ENCODE results near the gene CPA5. TPM values are rescaled to one million over a fixed set of nuclear protein-coding genes. Genes with fewer than 3 reads are reported as not detected.

The CPA5 gene
- total and polyA plus RNA-seq, 2 of the 8 experiments (the other 6 are each of a cell fraction or from before 2014, with no cell fraction given) = 0.12 TPM; not detected in 1

- H3K4me3 ChIP-seq (ENCODE audit: extremely low read depth in 1 of 4, insufficient read depth in 2 of 4, low read depth in 3 of 4, low read length in 4 of 4) = no peak overlapping the region
- H4K91ac ChIP-seq (replicated peaks; ENCODE audit: insufficient read length, low read length) = no peak overlapping the region
- no peak overlapping the region for H3K9ac ChIP-seq (replicated peaks in 1 of 4; ENCODE audit: extremely low read depth in 1 of 4, low read depth in 3 of 4, low read length in 3 of 4)
- H3K4me1 ChIP-seq (replicated peaks in 1 of 4; ENCODE audit: control insufficient read depth in 3 of 4, insufficient read depth in 4 of 4, low read length in 3 of 4) = peaks cover 0 to 2% (median 0%) of the 10 kb centered on the region in 4 experiments; a peak in 2 of 7 replicates
- no peaks in the 10 kb centered on the region for H3K9me3 ChIP-seq (ENCODE audit: insufficient read depth in 2 of 2, low read depth in 1 of 2, low read length in 1 of 2)
- POLR2A ChIA-PET (ENCODE audit: partially characterized antibody) = no interaction called here
- H2BK120ac ChIP-seq (replicated peaks; ENCODE audit: low read depth, low read length) = no peak overlapping the region
- no peak overlapping the region for H3K27ac ChIP-seq (ENCODE audit: low read depth, low read length)
- no peak overlapping the region for H2BK15ac ChIP-seq (ENCODE audit: low read length)
- no peaks in the 10 kb centered on the region for H3K27me3 ChIP-seq (replicated peaks in 1 of 4; ENCODE audit: control insufficient read depth in 3 of 4, extremely low read depth in 1 of 4, insufficient read depth in 3 of 4, low read length in 3 of 4)
- H3K14ac ChIP-seq (ENCODE audit: insufficient read length) = no peak overlapping the region
- no peak for FAIRE-seq
- H3K36me3 ChIP-seq (ENCODE audit: control insufficient read depth in 2 of 4, insufficient read depth in 4 of 4, low read length in 3 of 4) = no peaks in the 10 kb centered on the region
- no peaks in the 10 kb centered on the region for H4K20me1 ChIP-seq (replicated peaks in 1 of 2; ENCODE audit: control insufficient read depth in 1 of 2, insufficient read depth in 2 of 2, low read length in 2 of 2)
- H3K79me1 ChIP-seq (ENCODE audit: low read depth, low read length) = no peaks in the 10 kb centered on the region
- no peak overlapping the region for H2BK12ac ChIP-seq (ENCODE audit: low read depth, low read length)
- H4K5ac ChIP-seq (ENCODE audit: insufficient read length, low read depth, low read length) = no peak overlapping the region
- H3K56ac ChIP-seq (replicated peaks; ENCODE audit: insufficient read length, low read depth, low read length) = no peak overlapping the region
- H3K18ac ChIP-seq (ENCODE audit: extremely low read depth, low read length) = no peak overlapping the region
- H3K23ac ChIP-seq (ENCODE audit: insufficient read length) = no peak overlapping the region
- WGBS, 2 experiments (ENCODE audit: extremely low coverage in 1 of 2, insufficient coverage in 1 of 2, insufficient read length in 1 of 2, insufficient replicate concordance in 2 of 2, low coverage in 1 of 2, low lambda C conversion rate in 2 of 2, missing lambda C conversion rate in 1 of 2) = 77% methylated on average over 7 of the region's 7 CpGs; no CpG with 5 or more reads in 1 of the 2 experiments
- H4K8ac ChIP-seq (ENCODE audit: extremely low read depth, insufficient read depth, low read length) = no peak overlapping the region
- H2BK20ac ChIP-seq (ENCODE audit: low read length) = no peak overlapping the region
- no peaks in the 10 kb centered on the region for H3K23me2 ChIP-seq (ENCODE audit: low read depth, low read length)
- no peak overlapping the region for H3K4ac ChIP-seq (replicated peaks; ENCODE audit: insufficient read length, low read depth, low read length)
- CTCF ChIA-PET (ENCODE audit: partially characterized antibody) = interaction anchor here (0.7 to 1.3 kb wide), 2 partner anchors 10 to 100 kb away, joined by 3 to 5 read pairs; no protein-coding TSS in a partner anchor
- DNase-seq (ENCODE audit: low read depth in 1 of 2, low spot score in 2 of 2) = no peak
- no peak overlapping the region for H3K4me2 ChIP-seq (ENCODE audit: insufficient read depth in 1 of 2, low read depth in 2 of 2, low read length in 2 of 2)
- no peak overlapping the region for H2AFZ ChIP-seq (ENCODE audit: low read length)
- no peak overlapping the region for H2AK5ac ChIP-seq (ENCODE audit: low read depth, low read length)
- no peaks in the 10 kb centered on the region for H3K79me2 ChIP-seq (ENCODE audit: control insufficient read depth in 1 of 2, insufficient read depth in 2 of 2, low read length in 2 of 2)
- no peak overlapping the region for H2BK5ac ChIP-seq (ENCODE audit: low read depth, low read length)
- TF ChIP-seq, protein P1, sequence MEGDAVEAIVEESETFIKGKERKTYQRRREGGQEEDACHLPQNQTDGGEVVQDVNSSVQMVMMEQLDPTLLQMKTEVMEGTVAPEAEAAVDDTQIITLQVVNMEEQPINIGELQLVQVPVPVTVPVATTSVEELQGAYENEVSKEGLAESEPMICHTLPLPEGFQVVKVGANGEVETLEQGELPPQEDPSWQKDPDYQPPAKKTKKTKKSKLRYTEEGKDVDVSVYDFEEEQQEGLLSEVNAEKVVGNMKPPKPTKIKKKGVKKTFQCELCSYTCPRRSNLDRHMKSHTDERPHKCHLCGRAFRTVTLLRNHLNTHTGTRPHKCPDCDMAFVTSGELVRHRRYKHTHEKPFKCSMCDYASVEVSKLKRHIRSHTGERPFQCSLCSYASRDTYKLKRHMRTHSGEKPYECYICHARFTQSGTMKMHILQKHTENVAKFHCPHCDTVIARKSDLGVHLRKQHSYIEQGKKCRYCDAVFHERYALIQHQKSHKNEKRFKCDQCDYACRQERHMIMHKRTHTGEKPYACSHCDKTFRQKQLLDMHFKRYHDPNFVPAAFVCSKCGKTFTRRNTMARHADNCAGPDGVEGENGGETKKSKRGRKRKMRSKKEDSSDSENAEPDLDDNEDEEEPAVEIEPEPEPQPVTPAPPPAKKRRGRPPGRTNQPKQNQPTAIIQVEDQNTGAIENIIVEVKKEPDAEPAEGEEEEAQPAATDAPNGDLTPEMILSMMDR (IDR thresholded peaks at IDR 0.05; ENCODE audit: control extremely low read depth in 1 of 3, insufficient read depth in 1 of 3, low read depth in 1 of 3, low read length in 3 of 3) = peak in 1 of 3 experiments; percentile 4; a peak in 1 of 4 replicates
- TF ChIP-seq CHD2 (IDR thresholded peaks at IDR 0.05; ENCODE audit: low read length) = no peak
- no peak for TF ChIP-seq POLR2A (IDR thresholded peaks at IDR 0.05; ENCODE audit: control extremely low read depth in 1 of 2, low read depth in 2 of 2, low read length in 2 of 2)
- no peak for TF ChIP-seq POU5F1 (IDR thresholded peaks at IDR 0.05; ENCODE audit: low read depth, low read length)
- TF ChIP-seq BRCA1 (IDR thresholded peaks at IDR 0.05; ENCODE audit: low read depth, low read length) = no peak
- TF ChIP-seq TCF12 (IDR thresholded peaks at IDR 0.05; ENCODE audit: low read depth, low read length) = no peak
- no peak for TF ChIP-seq FOSL1 (IDR thresholded peaks at IDR 0.05; ENCODE audit: insufficient read depth, low read depth, low read length)
- no peak for TF ChIP-seq TAF7 (optimal IDR thresholded peaks at IDR 0.05; ENCODE audit: borderline replicate concordance, low read depth, low read length)
- TF ChIP-seq EP300 (IDR thresholded peaks at IDR 0.05; ENCODE audit: borderline replicate concordance in 1 of 2, low read depth in 2 of 2, low read length in 2 of 2) = no peak
- no peak for TF ChIP-seq SP2 (IDR thresholded peaks at IDR 0.05; ENCODE audit: low read length)
- TF ChIP-seq HDAC6 (IDR thresholded peaks at IDR 0.05; ENCODE audit: low read depth, low read length) = no peak
Observed at GRCh38 chr7:130394421-130395195, 50.0 kb downstream of the CPA5 start.

Data from H1 (cell line).